Tibial nerve (tissue), 3 donors: ENCODE data around the gene USP6NL.

Experiments used
- CTCF ChIP-seq, 5 experiments: fragments of 200-600 bp in 3 of 5; fragments of 450-650 bp in 2 of 5; sonication (generic) in 3 of 5; IDR thresholded peaks; one replicate each; pipeline ENCODE4 v1.5.1; 2016 to 2019; ENCODE audit warnings: antibody characterized with exemption in 5 of 5, mild to moderate bottlenecking in 3 of 5, moderate library complexity in 2 of 5
- POLR2A ChIP-seq, 2 donors: fragments of 450-650 bp; IDR thresholded peaks; one replicate each; pipeline ENCODE4 v1.6.1; 2017; ENCODE audit warnings: antibody characterized with exemption in 2 of 2, mild to moderate bottlenecking in 2 of 2, moderate library complexity in 2 of 2

DNA sequence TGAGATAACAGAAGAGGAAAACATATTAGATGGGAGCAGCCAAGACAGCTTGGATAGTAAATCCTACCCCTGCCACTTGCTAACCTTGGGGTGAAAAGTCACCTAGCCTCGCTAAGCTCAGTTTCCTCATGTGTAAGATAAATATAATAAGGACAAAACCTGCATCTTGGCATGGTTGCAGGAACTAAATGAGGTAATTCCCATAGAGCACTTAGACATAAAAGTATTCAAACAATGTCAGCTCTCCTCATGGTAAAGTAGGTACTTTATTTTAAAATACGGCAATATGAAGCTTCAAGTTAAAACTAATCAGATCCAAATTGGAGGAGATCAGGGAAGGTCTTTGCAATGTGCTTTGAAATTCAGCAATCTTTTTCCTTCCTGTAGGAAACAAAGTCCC, 113.1 kb downstream of the USP6NL start:
- TF ChIP-seq CTCF (IDR thresholded peaks at IDR 0.05): no peak
- TF ChIP-seq POLR2A (IDR thresholded peaks at IDR 0.05): no peak
